OCI-LY7 (cell line): ENCODE measurements around the gene CCDC134. TPM values are rescaled to one million over a fixed set of nuclear protein-coding genes. Genes with fewer than 3 reads are reported as not detected.

ENCODE experiments used
- BruUV-seq: library from RNA; stranded (reverse); fragments of 400-500 nt; replicated peaks from 2 replicates; lab custom pipeline; 2021; lab: Mats Ljungman, UMichigan
- CTCF ChIA-PET: fragments of 300-600 bp; sonication (Branson Sonifier 250); formaldehyde crosslinking; loops from one replicate; lab custom pipeline; 2022; ENCODE audit warnings: antibody characterized with exemption; ENCODE audit not compliant: unreplicated experiment; lab: Charles Lee
- POLR2A ChIA-PET: fragments of 300-600 bp; sonication (Branson Sonifier 250); formaldehyde crosslinking; loops from one replicate; lab custom pipeline; 2022; ENCODE audit warnings: antibody characterized with exemption; lab: Charles Lee
- DNase-seq: peaks from one replicate; pipeline ENCODE4 v3.0.0-alpha.2; 2015; ENCODE audit warnings: low spot score
- H2AFZ ChIP-seq: fragments of 200-600 bp; sonication (generic), shearing (Covaris generic); 2 replicates; pipeline ENCODE4 v1.6.1; 2014; ENCODE audit warnings: mild to moderate bottlenecking, antibody characterized with exemption, low read length, moderate library complexity
- H3K27ac ChIP-seq: fragments of 200-600 bp; sonication (generic); 2 replicates; pipeline ENCODE4 v1.5.1; 2014; ENCODE audit warnings: mixed run types, low read depth, mild to moderate bottlenecking, moderate library complexity, low read length, inconsistent platforms; ENCODE audit not compliant: poor library complexity, severe bottlenecking
- H3K36me3 ChIP-seq: fragments of 200-600 bp; sonication (generic); 2 replicates; pipeline ENCODE4 v1.6.1; 2014; ENCODE audit warnings: mild to moderate bottlenecking, antibody characterized with exemption, low read length, moderate library complexity, mixed read lengths; ENCODE audit not compliant: insufficient read depth
- H3K4me1 ChIP-seq: fragments of 200-600 bp; sonication (generic); 2 replicates; pipeline ENCODE4 v1.5.1; 2014; ENCODE audit warnings: mild to moderate bottlenecking, low read length; ENCODE audit not compliant: insufficient read depth, poor library complexity, severe bottlenecking
- H3K4me2 ChIP-seq: fragments of 200-600 bp; sonication (generic); 2 replicates; pipeline ENCODE4 v1.6.1; 2014; ENCODE audit warnings: mild to moderate bottlenecking, low read length
- H3K4me3 ChIP-seq: fragments of 200-600 bp; sonication (generic); 2 replicates; pipeline ENCODE4 v1.5.1; 2014; ENCODE audit warnings: mild to moderate bottlenecking, low read depth, low read length; ENCODE audit not compliant: poor library complexity, severe bottlenecking
- H3K79me2 ChIP-seq: fragments of 200-600 bp; sonication (generic); 2 replicates; pipeline ENCODE4 v1.6.1; 2016; ENCODE audit warnings: low read depth, mild to moderate bottlenecking, low read length, moderate library complexity, mixed read lengths; ENCODE audit not compliant: insufficient read depth
- H3K9me2 ChIP-seq: fragments of 200-600 bp; sonication (generic); 2 replicates; pipeline ENCODE4 v1.6.1; 2016; ENCODE audit warnings: mild to moderate bottlenecking, low read length, mixed read lengths; ENCODE audit not compliant: insufficient read depth
- H3K9me3 ChIP-seq: fragments of 200-600 bp; sonication (generic); 2 replicates; pipeline ENCODE4 v1.6.1; 2014; ENCODE audit warnings: mild to moderate bottlenecking, mixed run types, low read length, mixed read lengths
- H4K20me1 ChIP-seq: fragments of 200-600 bp; sonication (generic); 2 replicates; pipeline ENCODE4 v1.6.1; 2014; ENCODE audit warnings: mild to moderate bottlenecking, antibody characterized with exemption, low read length, moderate library complexity, mixed read lengths; ENCODE audit not compliant: insufficient read depth
- EZH2phosphoT487 ChIP-seq: fragments of 200-600 bp; sonication (generic); IDR thresholded peaks from 2 replicates; pipeline ENCODE4 v1.6.1; 2018; ENCODE audit warnings: low read depth, borderline replicate concordance, mild to moderate bottlenecking, mixed run types, antibody characterized with exemption, low read length, moderate library complexity, mixed read lengths
- intact Hi-C: fragments of 100-400 bp; cut with micrococcal nuclease; formaldehyde crosslinking; loops from one replicate; pipeline ENCODE4 v1.10.0; 2022; ENCODE audit not compliant: unreplicated experiment
- total RNA-seq, 2 experiments: library from RNA; depleted of rRNA in 1 of 2; stranded (reverse); fragments of >200 nt in 1 of 2; shearing (Covaris generic) in 1 of 2; gene quantifications; 2 replicates each; pipeline ENCODE4 v1.2.3, GENCODE V29; 2014 to 2022
- TF ChIP-seq, protein P1 (sequence below): fragments of 200-600 bp; sonication (generic); conservative IDR thresholded peaks from 2 replicates; pipeline ENCODE4 v1.5.1; 2014; ENCODE audit warnings: mild to moderate bottlenecking, antibody characterized with exemption, low read length, moderate library complexity, mixed read lengths

The CCDC134 gene
- total RNA-seq, 2 experiments from 2014 or later = 17.3 to 23.8 TPM

DNA sequence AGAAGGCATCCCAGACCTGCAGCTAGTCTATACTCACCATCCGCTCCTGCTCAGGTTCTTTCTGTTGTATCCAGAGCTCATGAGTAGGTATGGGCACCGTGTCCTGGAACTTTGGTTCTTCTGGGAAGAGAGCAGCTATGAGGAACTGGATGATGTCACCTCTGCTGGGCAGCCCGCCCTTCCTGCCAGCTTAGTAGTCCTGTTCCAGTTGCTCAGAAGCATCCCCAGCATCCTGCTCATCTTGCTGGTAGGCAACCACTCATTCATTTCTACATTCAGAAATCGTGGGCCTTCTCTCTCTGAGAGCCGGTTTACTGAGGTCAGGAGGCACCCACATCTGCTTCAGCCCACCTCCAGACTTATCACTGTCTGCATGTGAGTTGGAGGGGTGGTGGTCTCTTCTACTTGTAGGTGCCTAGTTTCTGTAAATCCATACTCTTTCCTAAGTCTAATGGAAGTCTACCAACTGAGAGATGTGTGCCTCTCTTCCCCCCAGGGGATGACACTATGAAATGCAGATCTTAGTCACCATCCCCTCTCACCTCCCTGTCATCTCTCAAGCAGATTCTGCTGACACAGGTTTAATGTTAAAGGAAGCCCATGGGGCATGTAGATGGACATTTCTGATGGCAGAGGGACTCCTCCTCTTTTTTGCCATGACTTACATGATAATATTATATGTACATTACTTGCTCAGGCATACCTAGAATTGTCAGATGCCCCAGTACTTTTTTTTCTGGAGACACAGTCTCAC is 29.6 kb upstream of the CCDC134 start:
- BruUV-seq = no TSS peak
- H3K4me3 ChIP-seq = no peak overlapping the region
- no peak for DNase-seq
- no peak overlapping the region for H3K4me2 ChIP-seq
- H3K36me3 ChIP-seq = no peaks in the 10 kb centered on the region
- no peak overlapping the region for H2AFZ ChIP-seq
- POLR2A ChIA-PET = no interaction called here
- CTCF ChIA-PET = no interaction called here
- H3K27ac ChIP-seq = no peak overlapping the region
- TF ChIP-seq, protein P1, sequence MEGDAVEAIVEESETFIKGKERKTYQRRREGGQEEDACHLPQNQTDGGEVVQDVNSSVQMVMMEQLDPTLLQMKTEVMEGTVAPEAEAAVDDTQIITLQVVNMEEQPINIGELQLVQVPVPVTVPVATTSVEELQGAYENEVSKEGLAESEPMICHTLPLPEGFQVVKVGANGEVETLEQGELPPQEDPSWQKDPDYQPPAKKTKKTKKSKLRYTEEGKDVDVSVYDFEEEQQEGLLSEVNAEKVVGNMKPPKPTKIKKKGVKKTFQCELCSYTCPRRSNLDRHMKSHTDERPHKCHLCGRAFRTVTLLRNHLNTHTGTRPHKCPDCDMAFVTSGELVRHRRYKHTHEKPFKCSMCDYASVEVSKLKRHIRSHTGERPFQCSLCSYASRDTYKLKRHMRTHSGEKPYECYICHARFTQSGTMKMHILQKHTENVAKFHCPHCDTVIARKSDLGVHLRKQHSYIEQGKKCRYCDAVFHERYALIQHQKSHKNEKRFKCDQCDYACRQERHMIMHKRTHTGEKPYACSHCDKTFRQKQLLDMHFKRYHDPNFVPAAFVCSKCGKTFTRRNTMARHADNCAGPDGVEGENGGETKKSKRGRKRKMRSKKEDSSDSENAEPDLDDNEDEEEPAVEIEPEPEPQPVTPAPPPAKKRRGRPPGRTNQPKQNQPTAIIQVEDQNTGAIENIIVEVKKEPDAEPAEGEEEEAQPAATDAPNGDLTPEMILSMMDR = no peak
- no peak for TF ChIP-seq EZH2phosphoT487
- intact Hi-C loops = no loop called here
- no peaks in the 10 kb centered on the region for H4K20me1 ChIP-seq
- no peaks in the 10 kb centered on the region; the same call in 1 of the 2 replicates for H3K9me2 ChIP-seq
- H3K79me2 ChIP-seq = no peaks in the 10 kb centered on the region
- H3K9me3 ChIP-seq = no peaks in the 10 kb centered on the region
- no peaks in the 10 kb centered on the region for H3K4me1 ChIP-seq

DNA sequence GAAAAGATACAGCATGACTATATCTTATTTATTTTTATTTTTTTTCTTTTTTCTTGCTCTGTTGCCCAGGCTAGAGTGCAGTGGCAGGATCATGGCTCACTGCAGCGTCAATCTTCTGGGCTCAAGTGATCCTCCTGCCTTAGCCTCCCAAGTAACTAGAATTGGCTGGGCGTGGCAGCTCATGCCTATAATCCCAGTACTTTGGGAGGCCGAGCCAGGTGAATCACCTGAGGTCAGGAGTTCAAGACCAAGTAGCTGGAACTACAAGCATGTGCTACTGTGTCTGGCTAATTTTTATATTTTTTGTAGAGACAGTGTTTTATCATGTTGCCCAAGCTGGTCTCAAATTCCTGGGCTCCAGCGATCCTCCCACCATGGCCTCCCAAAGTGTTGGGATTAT is 28.3 kb upstream of the CCDC134 start:
- no peaks in the 10 kb centered on the region for H3K36me3 ChIP-seq
- BruUV-seq = no TSS peak
- H3K4me3 ChIP-seq = no peak overlapping the region
- TF ChIP-seq, protein P1 = no peak
- TF ChIP-seq EZH2phosphoT487 = no peak
- H3K9me3 ChIP-seq = no peaks in the 10 kb centered on the region
- H3K27ac ChIP-seq = no peak overlapping the region
- intact Hi-C loops = no loop called here
- no peak overlapping the region for H2AFZ ChIP-seq
- ChIA-PET POLR2A (interaction anchor here (0.9 kb wide), 1 partner anchor 12 kb away, joined by 3 read pairs; no protein-coding TSS in a partner anchor), CTCF (no interaction called here)
- H3K4me1 ChIP-seq = no peaks in the 10 kb centered on the region
- no peaks in the 10 kb centered on the region; the same call in 1 of the 2 replicates for H3K9me2 ChIP-seq
- H3K79me2 ChIP-seq = no peaks in the 10 kb centered on the region
- H4K20me1 ChIP-seq = no peaks in the 10 kb centered on the region
- no peak overlapping the region for H3K4me2 ChIP-seq
- no peak for DNase-seq

DNA sequence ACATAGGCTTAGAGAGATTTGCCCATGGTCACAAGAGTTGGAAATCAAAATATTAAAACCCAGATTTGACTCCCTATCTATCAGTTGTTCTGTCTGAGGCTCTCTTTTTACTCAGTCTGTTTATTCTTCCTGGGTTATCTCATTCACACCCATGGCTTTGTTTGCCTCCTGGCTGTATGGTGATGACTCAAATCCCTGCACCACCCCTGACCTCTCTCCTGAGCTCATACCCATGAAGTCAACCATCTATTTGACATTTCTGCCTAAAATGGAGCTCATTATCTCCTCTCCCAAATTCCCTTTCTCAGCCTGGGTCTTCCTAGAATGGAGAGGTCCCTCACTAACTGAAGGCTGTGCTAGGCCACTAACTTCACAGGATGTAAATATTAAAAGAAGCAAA is 27.8 kb upstream of the CCDC134 start:
- H3K9me3 ChIP-seq = no peaks in the 10 kb centered on the region
- no TSS peak for BruUV-seq
- intact Hi-C loops = no loop called here
- no peak for DNase-seq
- H2AFZ ChIP-seq = no peak overlapping the region
- no peaks in the 10 kb centered on the region for H4K20me1 ChIP-seq
- H3K4me1 ChIP-seq = no peaks in the 10 kb centered on the region
- TF ChIP-seq, protein P1 = no peak
- TF ChIP-seq EZH2phosphoT487 = no peak
- no peak overlapping the region for H3K4me2 ChIP-seq
- no peaks in the 10 kb centered on the region for H3K36me3 ChIP-seq
- H3K4me3 ChIP-seq = no peak overlapping the region
- no peaks in the 10 kb centered on the region for H3K79me2 ChIP-seq
- ChIA-PET CTCF (interaction anchor here (1.1 kb wide), 1 partner anchor 9 kb away, joined by 3 read pairs; no protein-coding TSS in a partner anchor), POLR2A (interaction anchor here (0.9 kb wide), 2 partner anchors 12 to 28 kb away, joined by 3 read pairs; partner anchors contain the start of gene CCDC134)
- no peak overlapping the region for H3K27ac ChIP-seq
- no peaks in the 10 kb centered on the region; the same call in 1 of the 2 replicates for H3K9me2 ChIP-seq
